ENCODE measurements around the gene SV2C. TPM values are rescaled to one million over a fixed set of nuclear protein-coding genes. Genes with fewer than 3 reads are reported as not detected.

Gene SV2C
- total and polyA plus RNA-seq, 2 donors (not counting 1 experiment from before 2014, with no cell fraction given): not detected

GRCh38 chr5:76379855-76380254 lies 296.7 kb downstream of the SV2C start:
- H3K4me2 ChIP-seq (ENCODE audit: extremely low read depth, insufficient read depth, low read length): no peak overlapping the region
- DNase-seq (ENCODE audit: low read depth in 2 of 2): no peak
- H3K27ac ChIP-seq (ENCODE audit: insufficient read depth, low read length): no peak overlapping the region
- no peaks in the 10 kb centered on the region for H3K36me3 ChIP-seq (ENCODE audit: control insufficient read depth, insufficient read depth, low read length)
- TF ChIP-seq EZH2 (IDR thresholded peaks at IDR 0.05; ENCODE audit: low read length, missing control alignments): no peak
- TF ChIP-seq CTCF (conservative IDR thresholded peaks at IDR 0.05 in 1 of 2, IDR thresholded peaks at IDR 0.05 in 1 of 2; ENCODE audit: low read depth in 1 of 2, low read length in 2 of 2): no peak
- no peak overlapping the region for H3K9ac ChIP-seq (ENCODE audit: insufficient read depth, low read length)
- H2AFZ ChIP-seq (ENCODE audit: low read length): no peak overlapping the region
- no peaks in the 10 kb centered on the region for H3K27me3 ChIP-seq (ENCODE audit: control insufficient read depth, insufficient read depth, low read length)
- H3K4me3 ChIP-seq (replicated peaks in 1 of 4; ENCODE audit: control extremely low read depth in 1 of 4, insufficient read depth in 1 of 4, low read depth in 3 of 4, low read length in 4 of 4): no peak overlapping the region
- H3K4me1 ChIP-seq (ENCODE audit: control insufficient read depth, extremely low read depth, insufficient read depth, low read length): no peaks in the 10 kb centered on the region
- H3K9me3 ChIP-seq (ENCODE audit: control insufficient read depth, insufficient read depth, low read depth, low read length): no peaks in the 10 kb centered on the region
- no peaks in the 10 kb centered on the region for H4K20me1 ChIP-seq (ENCODE audit: control insufficient read depth, extremely low read depth, insufficient read depth, low read length)
- H3K79me2 ChIP-seq (ENCODE audit: control insufficient read depth, insufficient read depth, low read length): no peaks in the 10 kb centered on the region

- H3K79me2 ChIP-seq (ENCODE audit: control insufficient read depth, insufficient read depth, low read length): no peaks in the 10 kb centered on the region
- H3K27ac ChIP-seq (ENCODE audit: insufficient read depth, low read length): no peak overlapping the region
- no peaks in the 10 kb centered on the region for H4K20me1 ChIP-seq (ENCODE audit: control insufficient read depth, extremely low read depth, insufficient read depth, low read length)
- no peak for DNase-seq (ENCODE audit: low read depth in 2 of 2)
- H3K4me3 ChIP-seq (replicated peaks in 1 of 4; ENCODE audit: control extremely low read depth in 1 of 4, insufficient read depth in 1 of 4, low read depth in 3 of 4, low read length in 4 of 4): no peak overlapping the region
- TF ChIP-seq CTCF (conservative IDR thresholded peaks at IDR 0.05 in 1 of 2, IDR thresholded peaks at IDR 0.05 in 1 of 2; ENCODE audit: low read depth in 1 of 2, low read length in 2 of 2) (no peak), EZH2 (IDR thresholded peaks at IDR 0.05; ENCODE audit: low read length, missing control alignments) (no peak)
- no peaks in the 10 kb centered on the region for H3K27me3 ChIP-seq (ENCODE audit: control insufficient read depth, insufficient read depth, low read length)
- H3K9ac ChIP-seq (ENCODE audit: insufficient read depth, low read length): no peak overlapping the region
- H3K4me1 ChIP-seq (ENCODE audit: control insufficient read depth, extremely low read depth, insufficient read depth, low read length): no peaks in the 10 kb centered on the region
- no peak overlapping the region for H2AFZ ChIP-seq (ENCODE audit: low read length)
- H3K9me3 ChIP-seq (ENCODE audit: control insufficient read depth, insufficient read depth, low read depth, low read length): no peaks in the 10 kb centered on the region
- H3K36me3 ChIP-seq (ENCODE audit: control insufficient read depth, insufficient read depth, low read length): no peaks in the 10 kb centered on the region
- no peak overlapping the region for H3K4me2 ChIP-seq (ENCODE audit: extremely low read depth, insufficient read depth, low read length)
Observed at GRCh38 chr5:76380346-76381066, 297.3 kb downstream of the SV2C start.

GRCh38 chr5:76383126-76383832 lies 300.1 kb downstream of the SV2C start:
- Histone ChIP-seq H3K9ac (ENCODE audit: insufficient read depth, low read length) (no peak overlapping the region), H3K4me1 (ENCODE audit: control insufficient read depth, extremely low read depth, insufficient read depth, low read length) (no peaks in the 10 kb centered on the region), H3K27ac (ENCODE audit: insufficient read depth, low read length) (no peak overlapping the region), H3K36me3 (ENCODE audit: control insufficient read depth, insufficient read depth, low read length) (no peaks in the 10 kb centered on the region), H4K20me1 (ENCODE audit: control insufficient read depth, extremely low read depth, insufficient read depth, low read length) (no peaks in the 10 kb centered on the region), H3K9me3 (ENCODE audit: control insufficient read depth, insufficient read depth, low read depth, low read length) (no peaks in the 10 kb centered on the region), H2AFZ (ENCODE audit: low read length) (no peak overlapping the region), H3K4me3 (replicated peaks in 1 of 4; ENCODE audit: control extremely low read depth in 1 of 4, insufficient read depth in 1 of 4, low read depth in 3 of 4, low read length in 4 of 4) (no peak overlapping the region), H3K4me2 (ENCODE audit: extremely low read depth, insufficient read depth, low read length) (no peak overlapping the region), H3K79me2 (ENCODE audit: control insufficient read depth, insufficient read depth, low read length) (no peaks in the 10 kb centered on the region), H3K27me3 (ENCODE audit: control insufficient read depth, insufficient read depth, low read length) (no peaks in the 10 kb centered on the region)
- TF ChIP-seq EZH2 (IDR thresholded peaks at IDR 0.05; ENCODE audit: low read length, missing control alignments): no peak
- no peak for TF ChIP-seq CTCF (conservative IDR thresholded peaks at IDR 0.05 in 1 of 2, IDR thresholded peaks at IDR 0.05 in 1 of 2; ENCODE audit: low read depth in 1 of 2, low read length in 2 of 2)
- no peak for DNase-seq (ENCODE audit: low read depth in 2 of 2)

Measured in fibroblast of lung (primary cell).